ENCODE measurements around the gene VWA8.
"Not testable (repeated sequence)": the region's sequence is repeated elsewhere in the genome, so short reads cannot be mapped to it uniquely, and the experiment has no call there.

Gene VWA8

GRCh38 chr13:41812237-41812636 lies 148.7 kb downstream of the VWA8 start:
- in situ Hi-C loops (cut with HindIII; ENCODE audit: low sequenced_read_pairs) = no loop called here

DNA sequence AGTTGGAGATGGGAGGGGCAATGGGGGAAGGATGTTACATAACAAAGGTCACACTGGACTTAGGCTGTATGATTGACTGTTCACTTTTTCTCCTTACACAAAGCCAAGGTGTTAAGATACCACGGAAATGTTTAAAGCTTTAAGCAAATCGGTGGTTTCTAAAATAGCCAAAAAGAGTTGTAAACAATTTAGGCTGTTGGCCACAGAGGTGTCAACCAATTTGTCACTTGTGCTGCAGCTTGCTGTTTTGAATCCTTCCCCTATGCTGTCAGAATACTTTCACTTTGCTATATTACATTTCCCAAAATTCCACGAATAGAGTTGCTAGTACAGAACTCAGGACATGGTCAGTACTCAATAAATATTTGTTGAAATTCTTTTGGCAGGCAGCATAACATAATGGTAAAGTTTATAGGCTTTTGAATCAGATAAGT lies 149.3 kb downstream of the VWA8 start:
- in situ Hi-C loops (cut with HindIII; ENCODE audit: low sequenced_read_pairs) = no loop called here

DNA sequence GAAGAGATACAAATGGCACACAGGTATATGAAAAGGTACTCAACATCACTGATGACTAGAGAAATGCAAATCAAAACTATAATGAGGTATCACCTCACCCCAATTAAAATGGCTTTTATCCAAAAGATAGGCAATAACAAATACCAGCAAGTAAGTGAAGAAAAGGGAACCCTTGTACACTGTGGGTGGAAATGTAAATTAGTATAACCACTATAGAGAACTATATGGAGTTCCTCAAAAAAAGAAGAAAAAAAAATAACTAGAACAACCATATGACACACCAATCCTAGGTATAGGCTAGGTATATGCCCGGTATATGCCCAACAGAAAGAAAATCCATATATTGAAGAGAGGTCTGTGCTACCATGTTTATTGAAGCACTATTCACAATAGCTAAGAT lies 150.9 kb downstream of the VWA8 start:
- in situ Hi-C loops (cut with HindIII; ENCODE audit: low sequenced_read_pairs) = no loop called here

- in situ Hi-C loops (cut with HindIII; ENCODE audit: low sequenced_read_pairs) = not testable (repeated sequence)
Measured at GRCh38 chr13:41803445-41803735, 157.5 kb downstream of the VWA8 start.

- in situ Hi-C loops (cut with HindIII; ENCODE audit: low sequenced_read_pairs) = no loop called here
Measured at GRCh38 chr13:41802684-41803444, 158.0 kb downstream of the VWA8 start.

GRCh38 chr13:41802043-41802683 lies 158.7 kb downstream of the VWA8 start:
- in situ Hi-C loops (cut with HindIII; ENCODE audit: low sequenced_read_pairs) = no loop called here

DNA sequence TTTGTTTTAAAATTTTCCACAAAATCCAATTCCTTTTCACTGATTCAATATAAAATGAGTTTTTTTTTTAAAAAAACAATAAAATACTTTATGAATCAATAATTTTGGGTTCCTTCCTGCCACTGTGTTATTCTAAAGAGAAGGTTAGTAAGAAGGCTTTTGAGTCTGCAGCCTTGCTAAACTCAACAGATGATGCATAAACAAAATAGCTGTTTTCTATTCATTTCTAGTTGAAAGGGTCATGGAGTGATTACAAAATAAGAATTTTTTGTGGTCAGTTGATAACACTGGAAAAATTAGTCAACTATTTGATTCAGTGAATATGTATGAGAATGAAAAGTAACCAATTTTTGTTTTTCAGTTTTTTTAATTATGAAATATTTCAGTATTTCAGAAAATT lies 169.9 kb downstream of the VWA8 start:
- in situ Hi-C loops (cut with HindIII; ENCODE audit: low sequenced_read_pairs) = no loop called here

DNA sequence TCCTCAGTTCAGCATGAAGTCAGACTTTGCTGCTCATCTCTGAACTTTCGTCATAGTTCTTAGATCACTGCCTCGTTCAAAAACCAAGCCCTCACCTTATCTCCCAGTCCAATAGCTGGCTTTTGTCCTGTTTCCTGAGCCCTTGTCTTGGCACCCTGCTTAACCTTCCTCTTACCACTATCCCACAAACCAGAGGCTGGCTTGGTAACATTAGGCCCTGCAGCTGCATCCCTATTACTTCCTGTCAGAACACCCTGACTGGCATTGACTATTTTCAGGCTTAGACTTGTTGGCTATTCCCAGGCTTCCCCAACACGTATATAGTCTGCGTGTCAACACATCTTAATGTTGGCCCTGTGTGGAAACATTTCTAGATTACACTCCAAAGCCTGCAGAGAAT lies 172.4 kb downstream of the VWA8 start:
- in situ Hi-C loops (cut with HindIII; ENCODE audit: low sequenced_read_pairs) = no loop called here

- in situ Hi-C loops (cut with HindIII; ENCODE audit: low sequenced_read_pairs) = no loop called here
Measured at GRCh38 chr13:41785402-41786172, 175.3 kb downstream of the VWA8 start.

DNA sequence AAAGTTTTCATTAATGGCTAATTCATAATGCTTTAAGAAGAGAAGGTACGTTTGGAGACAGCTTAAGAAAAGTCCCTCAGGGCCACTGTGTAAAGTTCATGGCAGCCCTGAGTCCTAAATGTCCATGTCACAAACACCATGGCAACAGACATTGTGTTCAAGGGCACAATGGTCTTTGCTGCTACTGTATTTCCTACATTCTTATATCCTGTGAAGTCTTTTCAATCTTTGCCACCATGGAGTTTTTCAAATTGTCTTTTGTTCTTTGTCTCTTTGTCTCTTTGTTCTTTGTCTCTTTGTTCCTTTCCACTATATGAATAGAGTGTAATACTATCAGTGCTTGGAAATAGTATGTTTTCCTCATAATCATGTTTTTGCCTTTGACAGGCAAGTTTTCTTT lies 178.8 kb downstream of the VWA8 start:
- in situ Hi-C loops (cut with HindIII; ENCODE audit: low sequenced_read_pairs) = no loop called here

GRCh38 chr13:41780715-41781706 lies 179.9 kb downstream of the VWA8 start:
- in situ Hi-C loops (cut with HindIII; ENCODE audit: low sequenced_read_pairs) = no loop called here

- in situ Hi-C loops (cut with HindIII; ENCODE audit: low sequenced_read_pairs) = no loop called here
Measured at GRCh38 chr13:41775251-41775650, 185.7 kb downstream of the VWA8 start.

- in situ Hi-C loops (cut with HindIII; ENCODE audit: low sequenced_read_pairs) = no loop called here
Measured at GRCh38 chr13:41774605-41775218, 186.2 kb downstream of the VWA8 start.

GRCh38 chr13:41767801-41768200 lies 193.1 kb downstream of the VWA8 start:
- in situ Hi-C loops (cut with HindIII; ENCODE audit: low sequenced_read_pairs) = no loop called here

- in situ Hi-C loops (cut with HindIII; ENCODE audit: low sequenced_read_pairs) = no loop called here
Measured at GRCh38 chr13:41766439-41766838, 194.5 kb downstream of the VWA8 start.

- in situ Hi-C loops (cut with HindIII; ENCODE audit: low sequenced_read_pairs) = no loop called here
Measured at GRCh38 chr13:41765813-41766212, 195.1 kb downstream of the VWA8 start.

GRCh38 chr13:41765020-41765419 lies 195.9 kb downstream of the VWA8 start:
- in situ Hi-C loops (cut with HindIII; ENCODE audit: low sequenced_read_pairs) = no loop called here

DNA sequence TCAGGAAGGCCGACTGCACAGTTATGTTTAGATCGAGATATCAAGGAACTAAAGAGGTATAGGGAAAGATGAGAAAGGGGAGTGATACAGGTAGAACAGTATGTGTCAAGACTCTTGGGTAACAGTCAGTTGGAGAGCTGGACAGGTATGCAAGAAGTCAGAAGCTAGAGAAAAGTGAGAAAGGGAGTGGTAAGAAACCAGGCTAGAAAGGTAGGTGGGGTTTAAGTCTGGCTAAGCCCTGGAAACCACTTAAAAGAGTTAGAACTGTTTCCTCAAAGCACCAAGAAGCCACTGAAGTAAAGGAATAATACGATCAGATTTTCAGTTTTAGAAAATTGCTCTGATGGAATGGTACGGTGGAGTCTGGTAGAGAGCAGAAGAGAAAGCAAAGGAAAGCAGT lies 196.4 kb downstream of the VWA8 start:
- in situ Hi-C loops (cut with HindIII; ENCODE audit: low sequenced_read_pairs) = loop anchor here (5.0 kb wide), 1 partner anchor 37 kb away; no protein-coding TSS in a partner anchor

- in situ Hi-C loops (cut with HindIII; ENCODE audit: low sequenced_read_pairs) = loop anchor here (5.0 kb wide), 1 partner anchor 36 kb away; no protein-coding TSS in a partner anchor
Measured at GRCh38 chr13:41763782-41764181, 197.1 kb downstream of the VWA8 start.

- in situ Hi-C loops (cut with HindIII; ENCODE audit: low sequenced_read_pairs) = loop anchor here (5.0 kb wide), 1 partner anchor 35 kb away; no protein-coding TSS in a partner anchor
Measured at GRCh38 chr13:41762796-41763195, 198.1 kb downstream of the VWA8 start.

Measured in endothelial cell of hepatic sinusoid (primary cell).